Measurements from ENCODE around the gene DCDC2C.

Gene DCDC2C

DNA sequence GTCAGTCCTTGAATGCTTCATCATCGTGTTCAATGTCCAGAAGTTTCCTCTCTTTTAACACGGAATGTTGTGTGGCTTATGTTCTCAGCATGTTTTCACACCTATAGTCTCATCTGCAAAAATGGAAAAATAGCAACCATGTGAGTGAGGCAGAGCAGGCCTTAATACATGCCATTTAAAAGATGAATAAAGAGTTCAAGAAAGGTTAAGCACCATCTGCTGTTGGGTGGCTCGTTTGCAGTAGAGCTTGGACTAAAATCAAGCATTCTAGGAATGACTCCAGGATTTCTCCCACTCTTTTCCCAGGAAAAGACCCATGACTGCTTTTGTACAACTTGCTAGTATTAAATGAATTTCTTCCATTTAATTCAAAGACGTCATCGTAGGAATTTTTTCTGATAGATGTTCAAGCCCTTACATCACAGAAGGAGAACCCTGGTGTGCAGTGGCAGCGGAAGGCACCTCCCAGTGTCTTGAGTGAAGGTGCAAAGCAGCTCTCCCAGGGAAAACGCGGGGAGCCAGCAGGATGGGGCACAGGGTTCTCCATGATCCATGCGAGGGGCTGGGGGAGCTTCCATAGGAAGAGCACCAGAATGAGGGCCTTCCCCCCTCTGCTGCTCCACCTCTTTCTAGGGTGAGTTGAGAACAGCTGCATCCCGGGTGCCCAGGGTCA, 9.6 kb downstream of the DCDC2C start:
- DNase-seq = peak; percentile 27

DNA sequence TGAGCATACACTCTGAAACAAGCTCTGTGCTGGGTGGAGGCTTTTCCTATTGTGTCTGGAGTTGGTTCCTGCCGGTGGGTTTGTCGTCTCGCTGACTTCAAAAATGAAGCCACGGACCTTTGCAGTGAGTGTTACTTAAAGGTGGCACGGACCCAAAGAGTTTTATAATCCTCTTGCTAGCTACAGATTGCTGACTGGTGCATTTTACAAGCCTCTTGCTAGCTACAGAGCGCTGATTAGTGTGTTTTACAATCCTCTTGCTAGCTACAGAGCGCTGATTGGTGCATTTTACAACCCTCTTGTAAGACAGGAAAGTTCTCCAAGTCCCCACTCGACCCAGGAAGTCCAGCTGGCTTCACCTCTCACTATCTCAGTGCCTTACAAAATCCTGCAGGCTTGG, 15.3 kb downstream of the DCDC2C start:
- no peak for DNase-seq

DNA sequence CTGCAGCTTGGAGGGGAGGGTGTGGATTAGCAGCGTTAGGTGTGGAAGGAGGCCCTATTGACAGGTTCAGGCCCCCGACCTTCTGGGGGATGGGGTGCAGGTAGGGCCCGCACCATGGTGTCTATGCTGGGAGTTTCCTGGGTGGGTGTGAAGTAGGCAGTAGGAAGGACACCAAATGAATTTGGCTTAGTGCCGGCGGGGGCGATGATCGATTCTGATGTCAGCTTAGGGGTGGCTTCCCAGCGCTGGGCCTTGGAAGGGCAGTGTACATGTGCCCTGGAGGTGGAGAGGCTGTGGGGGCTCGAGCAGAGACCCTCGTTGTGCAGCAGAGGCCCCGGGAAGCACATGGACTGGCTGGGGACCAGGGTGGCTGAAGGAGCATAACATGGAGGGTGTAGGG, 21.6 kb downstream of the DCDC2C start:
- no peak for DNase-seq

DNA sequence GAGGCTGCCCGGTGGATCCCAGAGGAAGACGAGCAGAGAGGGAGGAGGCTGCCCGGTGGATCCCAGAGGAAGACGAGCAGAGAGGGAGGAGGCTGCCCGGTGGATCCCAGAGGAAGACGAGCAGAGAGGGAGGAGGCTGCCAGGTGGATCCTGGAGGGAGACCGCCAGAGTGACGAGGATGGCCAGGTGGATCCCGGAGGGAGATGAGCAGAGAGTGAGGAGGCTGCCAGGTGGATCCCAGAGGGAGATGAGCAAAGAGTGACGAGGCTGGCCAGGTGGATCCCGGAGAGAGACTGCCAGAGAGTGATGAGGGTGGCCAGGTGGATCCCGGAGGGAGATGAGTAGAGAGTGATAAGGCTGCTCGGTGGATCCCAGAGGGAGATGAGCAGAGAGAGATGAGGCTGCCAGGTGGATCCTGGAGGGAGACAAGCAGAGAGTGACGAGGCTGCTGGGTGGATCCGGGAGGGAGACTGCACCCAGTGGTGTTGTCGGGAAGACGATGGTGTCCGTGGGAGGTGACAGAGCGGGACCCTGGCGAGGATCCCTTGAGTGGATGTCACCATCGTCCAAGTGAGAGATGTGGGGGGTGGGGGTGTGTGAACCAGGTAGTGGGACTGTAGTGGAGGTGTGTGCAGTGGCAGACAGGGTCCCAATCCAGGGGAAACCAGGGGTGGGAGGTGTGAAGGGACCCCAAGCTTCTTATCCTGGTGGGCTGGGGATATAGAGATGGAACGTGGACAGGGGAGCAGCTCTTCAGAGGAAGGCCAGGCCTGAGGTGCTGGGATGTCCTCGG, 22.3 kb downstream of the DCDC2C start:
- no peak for DNase-seq

DNA sequence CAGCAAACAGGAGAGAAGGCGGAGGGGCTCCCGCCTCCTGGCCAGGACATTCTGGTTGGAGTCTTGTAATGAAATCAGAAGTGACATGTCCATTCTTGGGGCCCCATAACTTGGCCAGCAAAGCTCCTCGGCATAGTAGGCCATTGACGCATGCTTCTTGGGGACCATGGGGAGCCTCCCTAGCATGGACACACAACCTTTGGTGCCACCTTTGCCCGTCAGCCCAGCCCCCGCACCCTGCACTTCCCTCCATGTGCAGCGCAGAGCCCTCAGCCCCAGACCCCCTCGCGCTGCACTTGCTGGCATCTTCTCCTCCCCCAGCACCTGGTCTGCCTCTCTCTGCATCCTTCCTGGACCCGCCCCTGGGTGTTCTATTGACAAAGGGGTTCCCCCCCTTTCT, 23.1 kb downstream of the DCDC2C start:
- no peak for DNase-seq

DNA sequence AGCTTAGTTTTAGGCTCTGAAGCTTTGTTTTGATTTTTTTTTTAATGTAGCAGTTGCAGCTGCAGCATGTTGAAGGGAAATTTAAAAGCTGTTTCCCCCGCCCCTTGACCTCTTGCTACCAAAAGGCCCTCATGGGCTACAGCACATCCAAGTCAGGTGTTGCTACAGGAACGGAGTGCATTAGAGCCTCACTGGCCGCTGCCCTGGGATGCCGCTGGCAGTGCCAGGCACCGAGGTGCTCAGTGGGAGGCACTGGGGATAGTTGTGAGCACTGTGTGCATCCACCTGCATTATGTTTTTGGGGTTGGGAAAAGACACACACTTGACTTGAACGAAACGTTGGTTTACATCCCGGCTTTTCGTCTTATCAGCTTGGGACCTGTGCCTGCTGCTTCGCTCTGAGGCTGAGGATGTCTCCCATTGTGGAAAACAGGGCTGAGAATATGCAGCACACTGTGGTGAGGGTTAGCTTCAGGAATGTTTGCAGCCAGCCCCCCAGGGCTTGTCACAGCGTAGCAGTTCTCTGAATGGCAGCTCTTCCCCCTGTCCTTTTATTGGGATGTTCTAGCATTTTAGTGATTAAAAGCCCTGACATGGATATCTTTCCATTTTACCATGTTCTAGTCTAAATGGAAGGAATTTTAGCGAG, 24.1 kb downstream of the DCDC2C start:
- DNase-seq = no peak

DNA sequence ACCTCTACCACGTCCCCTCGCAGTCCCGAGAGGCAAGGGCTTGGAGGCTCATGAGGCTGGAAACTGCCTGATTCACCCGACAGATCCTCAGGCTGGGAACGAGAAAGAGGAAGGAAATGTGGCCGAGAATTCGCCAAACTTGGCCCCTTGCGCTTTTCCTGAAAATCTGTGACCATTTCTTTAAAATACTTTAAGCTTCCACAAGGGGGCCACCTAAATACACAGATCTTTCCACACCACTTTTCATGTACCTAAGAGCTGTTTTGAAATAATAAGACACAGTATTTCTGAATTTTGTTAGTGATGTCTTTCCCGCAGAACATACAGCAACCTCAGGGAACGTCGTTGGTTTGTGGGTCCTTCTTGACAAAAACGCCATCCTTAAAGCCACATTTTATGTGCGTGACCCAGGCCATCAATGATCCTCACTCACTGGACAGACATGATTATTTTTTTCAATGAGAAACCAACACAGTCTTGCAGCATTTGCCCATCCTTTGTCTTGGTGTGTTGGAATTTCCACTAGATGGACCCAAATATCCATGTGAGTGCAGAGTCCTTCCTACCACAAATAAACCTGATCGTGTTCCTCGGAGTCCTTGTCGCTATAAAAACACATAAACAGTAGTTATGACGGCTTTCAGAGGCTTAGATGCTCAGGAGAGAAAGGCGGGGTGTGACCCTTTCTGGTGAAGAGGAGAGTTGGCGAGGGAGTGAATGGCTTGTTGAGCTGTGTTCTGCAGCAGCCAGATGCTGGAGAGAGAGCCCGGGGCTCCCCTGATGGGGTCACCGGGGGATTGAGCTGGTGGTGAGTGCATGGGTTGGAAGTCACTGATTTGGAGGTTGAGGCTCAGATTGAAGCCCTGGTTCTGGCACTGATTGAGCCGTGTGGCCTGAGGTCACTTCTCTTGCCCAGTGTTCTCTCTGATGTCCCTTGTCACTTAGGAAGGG, 25.0 kb downstream of the DCDC2C start:
- DNase-seq = peak; percentile 68

DNA sequence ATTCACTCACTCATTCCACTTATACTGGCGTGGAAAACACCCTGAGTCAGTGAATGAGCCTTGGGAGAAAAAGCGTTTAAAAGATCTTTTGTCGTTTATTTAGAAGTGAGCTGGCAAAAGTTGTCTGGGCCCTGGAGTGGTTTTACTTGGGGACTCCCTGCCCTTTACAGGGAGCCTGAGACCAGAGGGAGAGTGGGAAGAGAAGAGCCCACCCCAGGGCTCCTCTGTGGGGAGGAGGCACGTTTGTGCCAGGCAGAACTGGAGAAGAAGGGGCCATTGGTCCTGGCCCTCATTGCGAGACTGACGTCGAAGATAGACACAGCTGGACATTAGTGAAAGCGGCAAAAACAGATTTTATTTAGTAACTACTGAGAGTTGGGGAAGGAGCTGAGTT, 25.7 kb downstream of the DCDC2C start:
- no peak for DNase-seq

DNA sequence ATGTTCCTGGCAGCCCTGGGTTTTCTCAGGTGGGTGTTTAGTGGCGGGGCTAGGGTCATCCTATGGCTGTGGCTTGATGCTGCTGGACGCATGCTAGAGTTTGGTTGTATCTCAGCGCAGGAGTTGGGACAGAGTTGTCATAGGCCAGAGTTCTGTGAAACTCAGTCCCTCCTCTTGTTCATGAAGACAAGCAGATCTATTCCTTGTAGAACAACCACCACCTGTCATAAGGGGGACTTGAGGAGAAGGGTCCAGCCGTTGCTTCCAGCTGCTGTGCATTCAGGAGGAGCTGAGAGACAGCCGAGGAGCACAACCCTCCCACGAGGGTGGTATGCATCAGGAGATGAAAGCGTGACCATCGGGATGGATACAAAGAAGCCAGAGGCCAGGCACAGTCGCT, 26.4 kb downstream of the DCDC2C start:
- no peak for DNase-seq

DNA sequence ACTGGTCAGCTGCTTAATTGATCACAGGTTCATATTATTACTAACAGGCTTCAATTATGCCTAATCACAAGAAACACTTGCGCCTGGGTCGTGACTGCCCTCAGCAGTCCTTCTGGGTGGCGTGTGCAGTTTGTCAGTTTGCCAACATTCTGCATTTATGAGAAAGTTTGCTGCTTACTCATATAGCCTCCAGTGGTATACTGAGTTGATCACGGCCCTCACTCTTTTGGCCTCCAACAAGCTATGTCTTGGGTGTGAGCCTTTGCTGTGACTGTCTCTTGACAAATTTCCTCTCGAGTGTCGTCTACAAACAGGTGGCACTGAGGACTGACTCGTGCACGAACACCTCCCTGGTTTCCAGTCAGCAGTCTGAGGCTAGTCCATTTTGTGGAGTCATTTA, 27.3 kb downstream of the DCDC2C start:
- no peak for DNase-seq

DNA sequence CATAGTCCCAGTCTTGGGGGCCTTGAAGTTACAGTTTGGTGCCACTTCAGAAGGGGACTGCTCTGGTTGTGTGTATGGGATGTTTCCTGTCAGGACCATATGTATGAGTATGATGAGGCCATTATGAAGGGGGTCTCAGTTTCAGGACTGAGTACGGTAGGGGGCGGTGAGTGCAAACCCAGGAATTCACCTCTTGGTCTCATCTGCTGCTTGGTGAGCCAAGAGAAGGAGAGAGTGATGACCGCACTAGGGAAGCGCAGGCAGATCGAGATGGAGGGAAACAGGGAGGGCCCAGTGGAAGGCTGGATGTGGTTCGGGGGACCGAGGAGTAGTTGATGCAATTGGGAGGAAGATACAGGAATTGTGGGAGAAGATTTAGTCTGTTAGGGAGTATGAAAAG, 28.5 kb downstream of the DCDC2C start:
- DNase-seq = no peak

DNA sequence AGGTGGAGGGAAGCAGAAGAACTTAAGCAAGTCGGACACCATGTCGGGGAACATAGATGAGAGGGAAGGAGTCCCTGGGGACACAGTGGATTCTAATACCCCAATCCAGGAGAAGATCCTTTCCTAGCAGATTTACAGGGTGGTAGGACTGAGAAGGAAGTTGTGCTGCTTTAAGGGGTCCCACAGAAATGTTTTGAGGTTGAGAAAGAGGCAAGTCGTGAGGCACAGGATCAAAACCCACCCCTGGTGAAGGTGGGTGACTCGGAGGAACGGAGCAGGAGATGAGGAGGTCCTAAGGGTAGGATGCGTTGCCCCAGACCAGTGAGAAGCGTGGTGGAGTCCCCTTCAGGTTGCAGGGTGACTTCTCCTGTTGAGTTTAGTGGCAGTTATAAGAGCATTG, 32.7 kb downstream of the DCDC2C start:
- DNase-seq = no peak

DNA sequence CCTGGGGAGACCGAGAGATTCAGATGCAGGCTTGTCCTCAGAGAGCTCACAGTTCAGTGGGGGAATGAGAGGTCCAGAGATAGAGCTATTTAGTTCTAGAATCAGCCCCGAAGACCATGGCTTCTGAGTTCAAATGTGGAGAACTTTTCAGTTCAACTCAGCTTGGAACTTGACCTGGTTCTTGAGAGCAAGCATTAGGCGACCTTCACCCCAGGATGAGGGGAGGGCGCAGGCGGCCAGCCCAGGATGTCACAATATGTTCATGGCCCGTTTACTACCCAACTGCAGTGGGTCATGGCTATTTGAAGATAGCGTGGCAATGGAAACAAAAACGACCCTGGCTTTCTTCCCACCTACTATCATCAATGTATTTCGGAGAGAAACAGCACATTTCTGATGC, 33.8 kb downstream of the DCDC2C start:
- DNase-seq = no peak

DNA sequence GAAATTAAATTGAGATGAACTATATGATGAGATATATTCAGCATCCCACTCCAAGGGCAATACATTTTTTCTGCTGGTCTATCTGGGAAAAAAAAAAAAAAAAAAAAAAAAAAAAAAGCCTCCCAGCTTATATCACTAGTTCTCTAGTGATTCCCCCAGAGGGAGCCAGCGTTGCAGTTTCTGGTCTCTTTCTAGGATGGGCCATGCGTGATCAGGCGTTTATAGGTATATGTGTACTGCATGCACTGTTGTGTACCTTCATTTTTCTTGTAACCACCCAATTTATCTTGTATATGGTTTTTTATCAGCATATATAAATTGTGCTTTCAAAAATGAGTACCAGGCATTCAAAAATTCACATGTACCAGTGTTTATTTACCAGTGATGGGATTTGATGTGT, 35.1 kb downstream of the DCDC2C start:
- no peak for DNase-seq

DNA sequence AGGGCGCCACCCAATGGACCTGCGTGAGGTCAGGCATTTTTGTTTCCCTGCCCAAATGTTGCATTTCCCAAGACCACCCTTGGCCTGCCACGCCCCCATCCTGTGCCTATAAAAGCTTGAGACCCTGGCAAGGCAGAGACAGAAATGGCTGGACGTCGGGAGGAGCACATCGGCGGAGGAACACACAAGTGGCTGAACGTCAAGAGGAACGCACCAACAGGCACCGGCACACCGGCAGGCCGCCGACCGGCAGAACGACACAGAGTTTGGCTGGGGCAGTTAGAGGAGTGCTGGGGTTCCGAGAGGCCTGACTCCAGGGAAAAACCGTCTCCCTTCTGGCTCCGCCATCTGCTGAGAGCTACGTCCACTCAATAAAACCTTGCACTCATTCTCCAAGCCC, 35.9 kb downstream of the DCDC2C start:
- DNase-seq = no peak

DNA sequence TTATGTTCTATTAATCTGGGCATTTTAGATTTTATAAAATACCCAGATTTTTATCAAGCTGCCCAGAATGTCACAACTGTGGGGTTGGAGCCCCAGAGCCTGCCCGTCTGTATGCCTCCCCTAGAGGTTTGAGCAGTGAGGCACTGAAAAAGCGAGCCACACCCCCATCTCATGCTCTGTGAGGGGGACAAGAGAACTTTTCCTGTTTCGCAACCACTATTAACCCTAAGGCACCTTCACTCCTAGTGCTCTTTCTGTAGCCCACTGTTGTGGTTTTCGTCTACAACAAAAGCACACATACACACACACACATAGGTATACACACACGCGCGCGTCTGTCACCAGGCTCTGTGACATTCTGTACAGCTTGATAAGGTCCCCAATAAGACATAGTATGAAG, 38.0 kb downstream of the DCDC2C start:
- DNase-seq = no peak

DNA sequence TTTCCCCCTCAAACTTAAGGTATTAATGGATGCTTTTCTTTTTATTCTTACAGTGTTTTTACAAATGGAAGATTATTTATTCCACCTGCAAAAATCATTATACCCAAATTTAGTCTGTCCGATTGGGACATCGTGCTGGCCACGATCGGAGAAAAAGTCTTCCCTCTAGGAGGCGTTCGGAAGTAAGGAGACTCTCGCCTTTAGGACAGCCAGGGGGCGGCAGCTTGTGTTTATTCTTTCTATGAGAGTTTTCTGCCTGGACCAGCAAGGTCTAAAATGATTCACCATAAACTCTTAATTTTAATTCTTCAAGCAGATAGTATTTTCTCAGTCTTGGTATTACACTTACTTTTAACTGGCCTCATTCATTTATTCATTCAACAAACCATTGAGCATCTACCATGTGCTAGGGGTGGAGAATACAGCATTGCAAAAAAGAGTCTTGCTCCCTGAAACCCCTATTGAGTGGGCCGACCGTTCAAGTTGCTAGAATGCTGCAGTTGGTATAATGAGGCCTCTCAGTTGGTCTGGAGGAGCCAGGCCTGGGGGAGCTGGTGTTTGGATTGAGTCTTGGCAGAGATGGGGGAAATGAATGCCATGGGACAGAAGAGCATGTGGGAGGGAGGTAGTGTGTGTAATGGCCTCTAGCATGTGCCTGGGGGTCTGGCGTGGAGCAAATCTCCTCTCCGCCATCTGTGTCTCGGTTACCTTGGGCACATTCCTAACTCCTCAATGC, 38.7 kb downstream of the DCDC2C start:
- no peak for DNase-seq

DNA sequence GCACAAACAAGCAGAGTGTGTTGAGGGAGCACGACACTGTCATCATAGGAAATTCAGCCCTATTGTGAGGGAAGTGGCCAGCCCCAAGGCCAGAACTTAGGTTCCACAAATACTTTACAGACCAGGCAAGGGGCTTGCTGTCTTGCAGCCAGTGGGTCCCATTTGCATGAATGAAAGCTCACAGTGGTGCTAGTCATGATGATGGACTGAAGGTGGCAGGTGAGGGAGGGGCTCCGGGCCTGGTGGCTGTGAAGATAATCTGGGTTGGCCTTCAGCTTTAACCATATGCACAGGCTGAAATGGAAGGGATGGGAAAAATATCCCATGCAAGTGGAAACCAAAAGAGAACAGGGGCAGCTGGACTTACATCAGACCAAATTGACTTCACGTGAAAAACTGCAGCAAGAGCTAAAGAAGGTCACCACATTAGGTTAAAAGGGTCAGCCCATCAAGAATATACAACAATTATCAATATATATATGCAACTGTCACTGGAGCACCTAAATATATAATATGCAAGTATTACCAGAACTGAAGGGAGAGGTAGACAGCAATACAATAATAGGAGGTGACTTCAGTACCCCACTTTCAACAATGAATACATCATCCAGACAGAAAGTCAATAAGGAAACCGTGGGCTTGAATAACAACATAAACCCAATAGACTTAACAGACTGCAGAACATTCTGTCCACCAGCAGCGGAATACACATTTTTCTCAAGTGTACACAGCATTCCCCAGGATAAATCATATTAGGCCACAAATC, 39.6 kb downstream of the DCDC2C start:
- no peak for DNase-seq

DNA sequence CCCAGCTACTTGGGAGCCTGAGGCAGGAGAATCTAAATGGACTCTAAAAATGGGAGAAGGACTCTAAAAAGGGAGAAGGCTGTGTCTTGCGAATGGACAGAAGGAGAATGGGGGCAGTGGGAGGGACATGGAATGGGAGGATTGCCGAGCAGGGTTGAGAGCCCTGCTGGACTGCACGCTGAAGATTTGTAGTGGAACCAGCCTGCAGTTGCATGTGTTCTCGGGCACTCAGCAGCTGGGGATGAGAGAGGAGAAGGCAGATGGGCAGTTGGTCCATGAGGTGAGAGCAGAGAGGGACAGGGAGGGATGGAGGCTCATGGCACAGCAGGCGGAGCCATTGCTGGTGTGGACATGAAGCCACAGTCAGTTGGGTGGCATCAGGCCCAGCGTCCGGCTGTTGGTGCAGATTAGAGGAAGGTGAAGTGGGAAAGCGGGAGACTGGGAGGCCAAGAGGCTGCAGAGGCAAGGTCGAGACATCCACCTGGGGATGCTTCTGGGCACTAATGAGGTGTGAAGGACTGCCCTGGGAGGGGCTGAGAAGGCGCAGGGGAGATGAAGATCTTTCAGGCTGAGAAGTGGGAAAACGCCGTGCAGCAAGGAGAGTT, 40.7 kb downstream of the DCDC2C start:
- DNase-seq = no peak

DNA sequence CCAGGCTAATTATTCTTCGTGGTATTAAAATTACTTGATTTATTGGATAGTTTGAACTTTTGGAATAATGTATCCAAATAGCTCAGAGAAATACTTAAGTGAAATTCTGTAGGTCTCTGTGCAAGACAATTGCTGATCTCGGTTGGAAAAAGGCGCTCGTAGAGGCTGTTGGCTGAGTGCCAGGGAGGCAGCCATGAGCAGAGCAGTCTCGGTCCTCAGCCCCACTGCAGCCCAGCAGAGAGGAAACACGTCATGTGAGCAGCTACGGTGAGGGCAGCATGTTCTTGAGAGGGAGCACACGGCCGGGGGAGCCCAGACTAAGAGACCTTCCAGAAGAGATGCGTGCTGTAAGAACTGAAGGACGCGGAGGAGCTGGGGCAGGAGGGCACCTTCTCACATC, 42.5 kb downstream of the DCDC2C start:
- no peak for DNase-seq

DNA sequence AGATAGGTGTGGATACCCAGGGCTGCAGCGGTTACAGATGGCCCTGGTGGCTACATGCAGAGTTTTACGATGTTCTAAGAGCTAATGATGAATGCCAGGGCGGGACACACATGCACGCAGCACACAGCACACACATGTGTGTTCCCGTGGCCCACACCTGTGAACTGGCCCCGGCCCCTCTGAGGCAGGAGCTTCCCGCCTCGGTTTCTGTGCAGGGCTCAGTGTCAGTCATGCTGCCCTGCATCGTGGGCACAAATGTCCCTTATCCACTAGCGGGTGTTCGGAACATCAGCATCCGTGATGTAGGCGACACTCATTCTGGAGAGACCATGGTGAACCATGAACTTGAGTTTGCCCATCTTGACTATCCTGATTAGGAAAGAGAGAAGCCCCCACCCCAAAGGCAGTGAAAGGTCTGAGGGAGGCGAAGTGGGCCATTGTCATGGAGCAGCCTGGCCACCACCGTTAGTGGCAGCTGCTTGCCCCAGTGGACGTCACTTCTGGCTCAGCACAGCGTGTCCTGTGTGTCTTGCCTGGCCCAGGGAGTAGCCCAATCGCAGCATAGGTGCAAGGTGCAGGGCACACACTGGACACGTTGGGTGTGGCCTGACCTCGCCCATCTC, 43.8 kb downstream of the DCDC2C start:
- no peak for DNase-seq

All from right hindlimb (tissue), 1 donor.